Right forelimb (tissue), 1 donor: ENCODE results near the gene TRMT44.
"Not testable (repeated sequence)": the region's sequence is repeated elsewhere in the genome, so short reads cannot be mapped to it uniquely, and the experiment has no call there.

Experiments used
- DNase-seq: peaks from one replicate; pipeline ENCODE4 v3.0.0-alpha.2; 2018

Gene TRMT44

GRCh38 chr4:8407316-8407715, 33.3 kb upstream of the TRMT44 start:
- DNase-seq, result no peak

- DNase-seq, result no peak
These were observed 32.8 kb upstream of the TRMT44 start for GRCh38 chr4:8407756-8408155.

GRCh38 chr4:8409264-8410065, 31.1 kb upstream of the TRMT44 start:
- peak; percentile 62 for DNase-seq

GRCh38 chr4:8410066-8410625, 30.4 kb upstream of the TRMT44 start:
- no peak for DNase-seq

GRCh38 chr4:8410641-8411271, 29.8 kb upstream of the TRMT44 start:
- DNase-seq, result peak; percentile 71

GRCh38 chr4:8411351-8412180, 29.0 kb upstream of the TRMT44 start:
- no peak for DNase-seq

- no peak for DNase-seq
These were observed 28.3 kb upstream of the TRMT44 start for GRCh38 chr4:8412288-8412687.

GRCh38 chr4:8414377-8414776, 26.2 kb upstream of the TRMT44 start:
- DNase-seq, result no peak

GRCh38 chr4:8417071-8417614, 23.4 kb upstream of the TRMT44 start:
- no peak for DNase-seq

- no peak for DNase-seq
These were observed 21.1 kb upstream of the TRMT44 start for GRCh38 chr4:8419222-8420041.

GRCh38 chr4:8420151-8420550, 20.4 kb upstream of the TRMT44 start:
- DNase-seq, result not testable (repeated sequence)

- DNase-seq, result no peak
These were observed 18.2 kb upstream of the TRMT44 start for GRCh38 chr4:8422327-8422726.

GRCh38 chr4:8422786-8423185, 17.8 kb upstream of the TRMT44 start:
- DNase-seq, result no peak

GRCh38 chr4:8427262-8427661, 13.3 kb upstream of the TRMT44 start:
- DNase-seq, result no peak

GRCh38 chr4:8427761-8428287, 12.8 kb upstream of the TRMT44 start:
- DNase-seq, result no peak

GRCh38 chr4:8428288-8429097, 12.1 kb upstream of the TRMT44 start:
- DNase-seq, result peak; percentile 96

GRCh38 chr4:8431553-8431952, 9.0 kb upstream of the TRMT44 start:
- DNase-seq, result no peak

- DNase-seq, result no peak
These were observed 7.4 kb upstream of the TRMT44 start for GRCh38 chr4:8433136-8433535.

- no peak for DNase-seq
These were observed 6.1 kb upstream of the TRMT44 start for GRCh38 chr4:8434251-8435073.

GRCh38 chr4:8435656-8436121, 4.9 kb upstream of the TRMT44 start:
- DNase-seq, result no peak
